ENCODE results near the gene KREMEN1. TPM values are rescaled to one million over a fixed set of nuclear protein-coding genes. Genes with fewer than 3 reads are reported as not detected.

Gene KREMEN1
- total RNA-seq, 1 experiment from 2014 or later, result 31.9 TPM

GRCh38 chr22:29044657-29045176 lies 28.1 kb upstream of the KREMEN1 start:
- no peaks in the 10 kb centered on the region for H3K27me3 ChIP-seq (ENCODE audit: insufficient read depth, low read length)
- H3K9ac ChIP-seq (ENCODE audit: low read length), result no peak overlapping the region
- H4K20me1 ChIP-seq (ENCODE audit: insufficient read depth), result no peaks in the 10 kb centered on the region
- H2AFZ ChIP-seq (ENCODE audit: low read depth, low read length, poor library complexity, severe bottlenecking), result no peak overlapping the region
- H3K36me3 ChIP-seq (ENCODE audit: control insufficient read depth in 1 of 2, insufficient read depth in 2 of 2, low read length in 2 of 2), result peaks cover 10 to 26% of the 10 kb centered on the region in 2 experiments; a peak in 3 of 4 replicates
- no peak overlapping the region for H3K4me3 ChIP-seq (replicated peaks in 1 of 2; ENCODE audit: low read depth in 1 of 2, low read length in 2 of 2)
- no peaks in the 10 kb centered on the region for H3K9me3 ChIP-seq (ENCODE audit: control insufficient read depth in 1 of 2, insufficient read depth in 1 of 2, low read depth in 1 of 2, low read length in 2 of 2)
- ChIA-PET RAD21 (ENCODE audit: low non-redundant PET in 1 of 2, low total read pairs in 2 of 2, uncharacterized antibody in 2 of 2, unreplicated experiment in 2 of 2) (interaction anchor here in 1 of 2 experiments (0.7 kb wide), 1 partner anchor 65 kb away, joined by 4 read pairs; no protein-coding TSS in a partner anchor), POLR2A (no interaction called here), CTCF (interaction anchor here (1.0 kb wide), 1 partner anchor 189 kb away, joined by 3 read pairs; no protein-coding TSS in a partner anchor)
- H3K4me2 ChIP-seq (ENCODE audit: low read length), result no peak overlapping the region
- TF ChIP-seq CEBPB (IDR thresholded peaks at IDR 0.05; ENCODE audit: low read depth), result no peak
- TF ChIP-seq ZFX (IDR thresholded peaks at IDR 0.05), result no peak
- no peak for TF ChIP-seq EZH2phosphoT487 (IDR thresholded peaks at IDR 0.05; ENCODE audit: borderline replicate concordance)
- no peak for TF ChIP-seq ZNF274 (IDR thresholded peaks at IDR 0.05; ENCODE audit: low read depth, low read length)
- TF ChIP-seq ZBTB33 (IDR thresholded peaks at IDR 0.05; ENCODE audit: extremely low read depth, insufficient replicate concordance, low read length), result no peak
- intact Hi-C loops (cut with micrococcal nuclease), result loop anchor here (5.0 to 10.0 kb wide), 2 partner anchors 200 to 252 kb away; no protein-coding TSS in a partner anchor
- H3K9me2 ChIP-seq (ENCODE audit: insufficient read depth), result no peaks in the 10 kb centered on the region
- H3K79me2 ChIP-seq (ENCODE audit: insufficient read depth, low read length), result peaks cover 11% of the 10 kb centered on the region; the same call in 1 of the 2 replicates
- ATAC-seq (no peak), DNase-seq (ENCODE audit: low read depth, low spot score) (no peak)
- no peak overlapping the region for H3K27ac ChIP-seq (ENCODE audit: low read depth, low read length)
- peaks cover 8 to 18% of the 10 kb centered on the region in 2 experiments for H3K4me1 ChIP-seq (ENCODE audit: control insufficient read depth in 1 of 2, insufficient read depth in 2 of 2, low read length in 2 of 2)
- no TSS peak for BruUV-seq (replicated peaks)
